ENCODE data around the gene FOS. TPM values are rescaled to one million over a fixed set of nuclear protein-coding genes. Genes with fewer than 3 reads are reported as not detected.

FOS gene
- total RNA-seq, 1 experiment from 2014 or later, result 12.6 TPM

DNA sequence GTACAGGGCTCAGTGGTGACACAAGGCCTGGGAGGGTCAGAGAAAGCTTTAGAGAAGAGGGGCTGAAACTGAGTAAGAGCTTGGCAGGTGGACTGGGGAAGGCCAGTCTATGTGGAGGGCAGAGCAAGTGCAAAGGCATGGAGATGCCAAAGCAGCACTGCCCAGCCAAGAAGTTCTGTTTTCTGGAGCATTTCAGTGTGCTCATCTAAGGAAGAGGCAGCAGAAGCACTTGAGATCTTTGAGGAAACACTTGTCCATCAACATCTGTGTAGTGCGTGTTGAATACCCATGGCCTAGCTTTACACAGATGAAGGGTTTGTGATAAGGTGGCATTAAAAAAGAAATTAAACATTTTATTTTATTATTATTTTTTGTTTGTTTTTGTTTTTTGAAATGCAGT, 52.8 kb downstream of the FOS start:
- in situ Hi-C loops (cut with HindIII; ENCODE audit: low pct_unique_long_range_greater_than_20kb, low sequenced_read_pairs), result no loop called here

More for the DNA sequence above, 52.8 kb downstream of the FOS start:
- DNase-seq (ENCODE audit: low read depth), result no peak

Other genes starting within 250 kb of the FOS start
- gene MLH3, start 227.4 kb upstream of the FOS start, total RNA-seq (2014; rRNA removed; shearing (Covaris generic); ENCODE audit: low replicate concordance), result 17.1 and 22.5 TPM in 2 replicates
- gene ACYP1, start 214.8 kb upstream of the FOS start, total RNA-seq (2014; rRNA removed; shearing (Covaris generic); ENCODE audit: low replicate concordance), result 10.0 and 39.5 TPM in 2 replicates
- gene ZC2HC1C, start 209.2 kb upstream of the FOS start, total RNA-seq (2014; rRNA removed; shearing (Covaris generic); ENCODE audit: low replicate concordance), result 6.5 and 15.6 TPM in 2 replicates
- 34.4 and 44.0 TPM in 2 replicates for gene NEK9, start 151.8 kb upstream of the FOS start, total RNA-seq (2014; rRNA removed; shearing (Covaris generic); ENCODE audit: low replicate concordance)
- gene TMED10, start 102.2 kb upstream of the FOS start, total RNA-seq (2014; rRNA removed; shearing (Covaris generic); ENCODE audit: low replicate concordance), result 122 and 141 TPM in 2 replicates
- gene JDP2, start 149.2 kb downstream of the FOS start, total RNA-seq (2014; rRNA removed; shearing (Covaris generic); ENCODE audit: low replicate concordance), result 34.2 and 36.6 TPM in 2 replicates
- not detected in 2 replicates for gene BATF, start 243.6 kb downstream of the FOS start, total RNA-seq (2014; rRNA removed; shearing (Covaris generic); ENCODE audit: low replicate concordance)